Thyroid gland (tissue), 4 donors: Measurements from ENCODE around the gene HIVEP2. TPM values are rescaled to one million over a fixed set of nuclear protein-coding genes. Genes with fewer than 3 reads are reported as not detected.

Source experiments
- DNase-seq, 2 donors: peaks; one replicate each; pipeline ENCODE4 v3.0.0-alpha.2; 2019
- H3K27ac ChIP-seq, 3 donors: fragments of 200-600 bp; sonication (generic); 1 replicate in 2 of 3; 2 replicates in 1 of 3; pipeline ENCODE4 v1.5.1; 2016 to 2019; ENCODE audit warnings: mild to moderate bottlenecking in 1 of 3, moderate library complexity in 1 of 3
- H3K27me3 ChIP-seq: fragments of 200-600 bp; sonication (generic); one replicate; pipeline ENCODE4 v1.5.1; 2019
- H3K36me3 ChIP-seq, 2 donors: fragments of 200-600 bp; sonication (generic); one replicate each; pipeline ENCODE4 v1.5.1; 2016 to 2019
- H3K4me1 ChIP-seq, 2 donors: fragments of 200-600 bp; sonication (generic); one replicate each; pipeline ENCODE4 v1.5.1; 2017 to 2019
- H3K4me3 ChIP-seq, 3 donors: fragments of 200-600 bp; sonication (generic); replicated peaks in 1 of 3; 1 replicate in 2 of 3; 2 replicates in 1 of 3; pipeline ENCODE4 v1.5.1; 2016; ENCODE audit warnings: mild to moderate bottlenecking in 1 of 3
- H3K9me3 ChIP-seq: fragments of 200-600 bp; sonication (generic); one replicate; pipeline ENCODE4 v1.5.1; 2017
- POLR2A ChIP-seq, 2 donors: fragments of 450-650 bp; IDR thresholded peaks; one replicate each; pipeline ENCODE4 v1.6.1; 2017; ENCODE audit warnings: antibody characterized with exemption in 2 of 2, mild to moderate bottlenecking in 2 of 2, moderate library complexity in 1 of 2
- WGBS, 2 donors: methylation state at CpG; one replicate each; pipeline ENCODE4 v1.1.5; 2017; 5-methylcytosine and 5-hydroxymethylcytosine counted together
- intact Hi-C: fragments of 100-400 bp; cut with DNase I; formaldehyde crosslinking; loops from one replicate; pipeline ENCODE4 v1.15.1; 2023
- total RNA-seq, 4 donors: library from RNA; depleted of rRNA; stranded (reverse); fragments of >200 nt; gene quantifications; one replicate each; pipeline ENCODE4 v1.2.3, GENCODE V29; 2016
- TF ChIP-seq, protein P1 (sequence below), 6 experiments: fragments of 200-600 bp in 3 of 6; fragments of 450-650 bp in 3 of 6; sonication (generic) in 3 of 6; IDR thresholded peaks; one replicate each; pipeline ENCODE4 v1.5.1; 2016 to 2019; ENCODE audit warnings: antibody characterized with exemption in 6 of 6, mild to moderate bottlenecking in 2 of 6, inconsistent platforms in 1 of 6, moderate library complexity in 1 of 6

HIVEP2 gene
- total RNA-seq, 4 donors from 2014 or later = 23.3 to 41.8 (median 26.4) TPM

DNA sequence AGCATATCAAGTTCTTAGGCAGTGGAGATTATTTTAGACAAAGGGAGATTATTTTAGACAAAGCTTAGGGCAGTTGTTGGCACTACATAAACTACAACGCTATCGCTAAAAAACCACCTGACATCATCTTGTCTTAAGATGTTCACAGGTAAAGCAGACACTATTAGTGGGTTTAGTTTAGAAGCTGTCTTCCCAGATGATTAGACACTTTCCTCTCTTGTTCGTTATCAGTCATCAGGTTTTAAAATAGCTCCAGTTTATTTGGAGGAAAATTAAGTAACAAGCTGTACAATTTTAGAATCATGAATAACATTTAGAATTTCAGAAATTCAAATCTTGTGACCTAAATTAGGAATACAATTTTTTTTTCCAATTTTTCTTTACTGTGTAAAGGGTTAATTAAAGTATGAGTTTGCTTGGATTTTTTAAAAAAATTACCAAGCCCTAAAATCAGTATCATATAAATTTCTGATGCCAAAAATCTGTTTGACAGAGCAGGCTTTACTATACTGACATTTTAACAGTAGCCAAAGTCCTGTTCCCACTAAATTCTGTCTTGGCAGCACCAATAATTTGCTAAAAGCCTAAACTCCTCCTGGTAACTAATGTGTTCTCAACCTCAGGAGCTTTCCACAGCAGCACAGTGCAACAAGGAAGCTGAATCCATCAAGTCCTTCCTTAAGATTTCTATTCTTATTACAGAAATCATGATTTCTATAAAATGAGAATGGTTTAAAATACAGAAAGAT, 109.0 kb downstream of the HIVEP2 start:
- intact Hi-C loops = no loop called here
- Histone ChIP-seq H3K36me3 (no peaks in the 10 kb centered on the region), H3K4me3 (no peak overlapping the region), H3K9me3 (no peaks in the 10 kb centered on the region), H3K4me1 (peaks cover 0 to 6% of the 10 kb centered on the region in 2 donors), H3K27ac (no peak overlapping the region), H3K27me3 (no peaks in the 10 kb centered on the region)
- DNase-seq = no peak
- TF ChIP-seq, protein P1, sequence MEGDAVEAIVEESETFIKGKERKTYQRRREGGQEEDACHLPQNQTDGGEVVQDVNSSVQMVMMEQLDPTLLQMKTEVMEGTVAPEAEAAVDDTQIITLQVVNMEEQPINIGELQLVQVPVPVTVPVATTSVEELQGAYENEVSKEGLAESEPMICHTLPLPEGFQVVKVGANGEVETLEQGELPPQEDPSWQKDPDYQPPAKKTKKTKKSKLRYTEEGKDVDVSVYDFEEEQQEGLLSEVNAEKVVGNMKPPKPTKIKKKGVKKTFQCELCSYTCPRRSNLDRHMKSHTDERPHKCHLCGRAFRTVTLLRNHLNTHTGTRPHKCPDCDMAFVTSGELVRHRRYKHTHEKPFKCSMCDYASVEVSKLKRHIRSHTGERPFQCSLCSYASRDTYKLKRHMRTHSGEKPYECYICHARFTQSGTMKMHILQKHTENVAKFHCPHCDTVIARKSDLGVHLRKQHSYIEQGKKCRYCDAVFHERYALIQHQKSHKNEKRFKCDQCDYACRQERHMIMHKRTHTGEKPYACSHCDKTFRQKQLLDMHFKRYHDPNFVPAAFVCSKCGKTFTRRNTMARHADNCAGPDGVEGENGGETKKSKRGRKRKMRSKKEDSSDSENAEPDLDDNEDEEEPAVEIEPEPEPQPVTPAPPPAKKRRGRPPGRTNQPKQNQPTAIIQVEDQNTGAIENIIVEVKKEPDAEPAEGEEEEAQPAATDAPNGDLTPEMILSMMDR (IDR thresholded peaks at IDR 0.05) = no peak
- no peak for TF ChIP-seq POLR2A (IDR thresholded peaks at IDR 0.05)
- 80 to 82% methylated on average over 3 of the region's 3 CpGs for WGBS, 2 donors

DNA sequence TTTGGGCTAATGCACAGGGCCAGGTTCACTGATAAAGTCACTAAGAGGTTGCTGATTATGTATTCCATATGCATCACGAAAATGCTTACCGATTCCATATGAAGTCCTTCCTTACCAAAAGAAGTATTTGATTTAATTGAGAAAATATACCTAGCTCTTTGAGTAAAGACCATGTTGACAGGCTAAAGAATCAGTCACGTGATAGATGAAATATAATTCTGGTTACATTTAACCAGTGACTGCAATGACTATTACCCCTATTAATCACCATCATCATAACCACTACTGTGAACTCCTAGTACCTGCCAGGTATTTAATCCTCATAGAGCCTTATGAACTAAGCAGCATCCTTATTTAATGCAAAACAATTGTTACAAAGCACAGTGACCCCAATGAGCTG, 110.1 kb downstream of the HIVEP2 start:
- no peak for TF ChIP-seq POLR2A (IDR thresholded peaks at IDR 0.05)
- TF ChIP-seq, protein P1 (IDR thresholded peaks at IDR 0.05) = no peak
- intact Hi-C loops = no loop called here
- no peak overlapping the region for H3K4me3 ChIP-seq
- no peaks in the 10 kb centered on the region for H3K9me3 ChIP-seq
- no peaks in the 10 kb centered on the region for H3K27me3 ChIP-seq
- peaks cover 0 to 10% of the 10 kb centered on the region in 2 donors for H3K4me1 ChIP-seq
- WGBS, 2 donors = 97 to 98% methylated on average over 3 of the region's 3 CpGs
- no peaks in the 10 kb centered on the region for H3K36me3 ChIP-seq
- DNase-seq = no peak
- H3K27ac ChIP-seq = no peak overlapping the region

DNA sequence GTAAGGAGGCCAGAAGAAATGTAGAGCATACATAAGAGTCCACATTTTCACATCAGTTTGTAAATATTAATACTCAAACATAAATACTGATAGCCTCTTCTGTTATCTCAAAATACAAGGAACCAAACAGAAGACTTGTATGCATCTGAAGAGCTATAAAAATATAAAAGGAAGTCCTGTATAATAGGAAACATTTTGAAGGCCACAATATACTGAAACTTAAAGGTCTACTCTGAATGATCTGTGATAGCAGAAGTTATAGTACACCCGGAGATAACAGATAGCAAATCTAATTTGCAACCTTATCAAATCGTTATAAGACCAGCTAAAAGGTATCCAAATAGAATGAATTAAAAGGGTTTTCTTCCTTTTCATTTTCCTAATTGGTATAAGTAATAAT, 111.2 kb downstream of the HIVEP2 start:
- DNase-seq = no peak
- Histone ChIP-seq H3K36me3 (no peaks in the 10 kb centered on the region), H3K27ac (no peak overlapping the region), H3K4me3 (no peak overlapping the region), H3K9me3 (no peaks in the 10 kb centered on the region), H3K27me3 (no peaks in the 10 kb centered on the region), H3K4me1 (peaks cover 0 to 5% of the 10 kb centered on the region in 2 donors)
- no peak for TF ChIP-seq POLR2A (IDR thresholded peaks at IDR 0.05)
- TF ChIP-seq, protein P1 (IDR thresholded peaks at IDR 0.05) = no peak
- intact Hi-C loops = no loop called here
- WGBS, 2 donors = 88 to 91% methylated on average over 2 of the region's 2 CpGs

DNA sequence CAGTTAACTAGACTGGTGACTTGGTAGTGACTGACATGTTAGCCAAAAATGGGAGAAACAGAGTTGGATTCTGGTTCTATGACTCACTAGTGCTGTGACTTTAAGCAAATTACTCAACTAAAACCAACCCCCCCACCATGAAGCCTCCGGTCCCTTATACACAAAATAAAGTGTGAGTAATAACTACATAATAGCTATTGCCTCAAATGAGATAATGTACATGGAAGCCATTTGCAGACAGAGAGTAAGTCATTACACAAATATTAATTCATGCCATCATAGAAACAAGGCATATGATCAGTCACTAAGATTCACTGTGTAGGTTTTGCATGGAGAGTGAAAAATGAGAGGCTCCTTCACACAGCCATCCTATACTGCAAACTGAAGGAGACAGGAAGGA, 111.9 kb downstream of the HIVEP2 start:
- TF ChIP-seq POLR2A (IDR thresholded peaks at IDR 0.05) = no peak
- TF ChIP-seq, protein P1 (IDR thresholded peaks at IDR 0.05) = no peak
- Histone ChIP-seq H3K4me1 (peaks cover 3 to 9% of the 10 kb centered on the region in 2 donors), H3K4me3 (no peak overlapping the region), H3K9me3 (no peaks in the 10 kb centered on the region), H3K36me3 (no peaks in the 10 kb centered on the region), H3K27me3 (no peaks in the 10 kb centered on the region), H3K27ac (no peak overlapping the region)
- intact Hi-C loops = no loop called here
- no peak for DNase-seq
- whole genome bisulfite sequencing, 2 donors = 79 to 84% methylated on average over 1 of the region's 1 CpG

DNA sequence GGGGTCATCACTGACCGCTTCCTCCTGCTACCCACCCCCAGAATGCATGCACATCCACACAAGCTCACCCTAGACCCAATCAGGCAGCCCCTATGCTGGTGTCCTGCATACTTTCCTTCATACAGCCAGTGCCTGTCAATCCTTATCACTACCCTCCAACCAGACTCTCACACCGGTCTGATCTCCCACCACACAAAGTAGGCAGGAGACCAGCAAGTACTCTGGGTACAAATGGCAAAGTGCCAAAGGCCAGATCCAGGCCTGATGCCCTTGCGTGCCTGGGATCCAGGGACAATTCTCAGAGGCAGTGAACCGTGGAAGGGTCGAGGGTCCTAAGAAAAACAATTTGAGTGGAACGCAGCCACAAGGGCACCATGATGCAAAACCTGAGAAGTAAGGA, 114.2 kb downstream of the HIVEP2 start:
- TF ChIP-seq POLR2A (IDR thresholded peaks at IDR 0.05) = no peak
- TF ChIP-seq, protein P1 (IDR thresholded peaks at IDR 0.05) = no peak
- DNase-seq = no peak
- Histone ChIP-seq H3K4me3 (no peak overlapping the region), H3K4me1 (peaks cover 13 to 16% of the 10 kb centered on the region in 2 donors), H3K9me3 (no peaks in the 10 kb centered on the region), H3K36me3 (no peaks in the 10 kb centered on the region), H3K27me3 (no peaks in the 10 kb centered on the region), H3K27ac (no peak overlapping the region)
- 55 to 70% methylated on average over 6 of the region's 6 CpGs for WGBS, 2 donors
- intact Hi-C loops = no loop called here
